Measurements from ENCODE around the gene ATP1B1.

The ATP1B1 gene

DNA sequence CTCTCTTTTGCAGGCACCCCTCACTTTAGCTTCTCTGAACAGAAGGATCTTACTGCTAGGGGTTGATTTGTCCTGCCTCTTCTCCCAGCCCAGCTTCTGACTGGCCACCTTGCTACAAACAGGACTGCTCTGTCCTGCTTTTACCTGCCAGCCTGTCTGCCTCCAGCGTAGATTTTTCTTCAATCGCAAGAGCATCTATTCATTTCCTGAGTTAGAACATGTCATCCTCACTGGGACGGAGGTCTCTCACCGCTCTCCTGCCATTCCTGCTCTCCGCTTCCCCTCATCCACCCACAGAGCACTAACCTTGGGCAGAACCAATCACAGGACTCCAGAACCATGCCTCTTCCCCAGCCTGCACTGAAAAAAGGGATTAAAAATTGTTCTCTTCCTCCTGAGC lies 3.5 kb upstream of the ATP1B1 start:
- DNase-seq (ENCODE audit: low spot score): no peak
- peak overlapping the region in 1 of 2 donors; percentile 39 for H3K27ac ChIP-seq
- no peak overlapping the region for H3K4me3 ChIP-seq
- TF ChIP-seq, protein P1, sequence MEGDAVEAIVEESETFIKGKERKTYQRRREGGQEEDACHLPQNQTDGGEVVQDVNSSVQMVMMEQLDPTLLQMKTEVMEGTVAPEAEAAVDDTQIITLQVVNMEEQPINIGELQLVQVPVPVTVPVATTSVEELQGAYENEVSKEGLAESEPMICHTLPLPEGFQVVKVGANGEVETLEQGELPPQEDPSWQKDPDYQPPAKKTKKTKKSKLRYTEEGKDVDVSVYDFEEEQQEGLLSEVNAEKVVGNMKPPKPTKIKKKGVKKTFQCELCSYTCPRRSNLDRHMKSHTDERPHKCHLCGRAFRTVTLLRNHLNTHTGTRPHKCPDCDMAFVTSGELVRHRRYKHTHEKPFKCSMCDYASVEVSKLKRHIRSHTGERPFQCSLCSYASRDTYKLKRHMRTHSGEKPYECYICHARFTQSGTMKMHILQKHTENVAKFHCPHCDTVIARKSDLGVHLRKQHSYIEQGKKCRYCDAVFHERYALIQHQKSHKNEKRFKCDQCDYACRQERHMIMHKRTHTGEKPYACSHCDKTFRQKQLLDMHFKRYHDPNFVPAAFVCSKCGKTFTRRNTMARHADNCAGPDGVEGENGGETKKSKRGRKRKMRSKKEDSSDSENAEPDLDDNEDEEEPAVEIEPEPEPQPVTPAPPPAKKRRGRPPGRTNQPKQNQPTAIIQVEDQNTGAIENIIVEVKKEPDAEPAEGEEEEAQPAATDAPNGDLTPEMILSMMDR (IDR thresholded peaks at IDR 0.05): no peak

- TF ChIP-seq, protein P1 (IDR thresholded peaks at IDR 0.05): no peak
- H3K4me3 ChIP-seq: no peak overlapping the region
- no peak for DNase-seq (ENCODE audit: low spot score)
- peak overlapping the region in 1 of 2 donors; percentile 39 for H3K27ac ChIP-seq
These were observed 3.0 kb upstream of the ATP1B1 start for GRCh38 chr1:169103480-169103893.

DNA sequence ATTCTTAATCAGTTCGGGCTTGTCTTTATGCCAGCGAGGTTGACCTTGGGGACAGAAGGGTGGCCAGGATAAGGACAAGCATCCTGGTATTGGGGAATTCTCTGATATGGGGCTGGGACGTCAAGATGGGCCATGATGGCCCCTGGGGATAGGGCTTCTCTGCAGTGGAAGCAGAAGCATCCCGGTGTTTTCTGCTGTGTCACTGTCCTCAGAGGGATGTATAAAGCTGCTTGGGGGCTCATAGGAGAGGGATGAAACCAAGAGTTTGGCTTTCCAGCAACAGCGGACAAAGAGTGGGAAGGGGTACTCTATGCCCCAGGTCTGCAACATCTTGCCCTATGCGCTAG lies 1.4 kb upstream of the ATP1B1 start:
- peak overlapping the region in 1 of 2 donors; percentile 90 for H3K27ac ChIP-seq
- TF ChIP-seq, protein P1 (IDR thresholded peaks at IDR 0.05): no peak

DNA sequence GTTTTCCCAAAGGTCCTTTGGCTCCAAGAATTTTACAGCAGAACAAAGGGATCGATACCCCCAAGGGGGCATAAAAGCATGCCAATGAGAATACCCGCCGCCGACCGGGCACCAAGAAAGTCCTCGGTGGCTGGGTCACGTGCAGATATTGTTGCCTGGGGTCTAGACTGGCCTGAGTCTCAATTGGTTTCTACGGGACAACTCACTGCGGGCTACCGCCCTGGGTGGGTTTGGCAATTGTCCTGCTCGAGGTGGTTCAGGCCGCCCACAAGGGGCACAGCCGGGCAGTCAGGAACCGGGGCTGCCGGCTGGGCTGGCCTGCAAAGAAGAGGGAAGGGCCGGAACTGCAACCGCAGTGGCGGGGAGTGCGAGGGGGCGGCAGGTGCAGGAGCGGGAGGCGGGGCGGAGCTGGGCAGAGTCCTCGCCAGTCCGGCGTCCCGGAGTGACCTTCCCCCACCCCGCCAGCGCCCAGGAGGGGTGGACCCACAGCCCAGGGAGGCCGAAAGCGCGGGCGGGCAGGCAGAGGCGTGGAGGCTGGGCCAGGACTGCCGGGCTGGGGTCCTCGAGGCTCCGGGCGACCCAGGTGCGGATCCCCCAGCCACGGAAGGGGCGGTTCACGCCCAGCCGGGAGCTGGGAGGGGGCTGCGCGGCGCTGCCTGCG lies 926 bp upstream of the ATP1B1 start:
- peak; percentile 82 for DNase-seq (ENCODE audit: low spot score)
- TF ChIP-seq, protein P1 (IDR thresholded peaks at IDR 0.05): no peak
- peak overlapping the region; percentile 80 to 90 for H3K27ac ChIP-seq

More for the DNA sequence above, 1.4 kb upstream of the ATP1B1 start:
- DNase-seq (ENCODE audit: low spot score): no peak
- peak overlapping the region; percentile 85 for H3K4me3 ChIP-seq

GRCh38 chr1:169106921-169107602 lies 572 bp downstream of the ATP1B1 start:
- DNase-seq (ENCODE audit: low spot score): peak; percentile 72
- peak overlapping the region; percentile 80 to 90 for H3K27ac ChIP-seq
- peak overlapping the region; percentile 85 for H3K4me3 ChIP-seq
- TF ChIP-seq, protein P1 (IDR thresholded peaks at IDR 0.05): no peak

More for the DNA sequence above, 926 bp upstream of the ATP1B1 start:
- H3K4me3 ChIP-seq: peak overlapping the region; percentile 85

GRCh38 chr1:169107603-169108208 lies 1.2 kb downstream of the ATP1B1 start:
- TF ChIP-seq, protein P1 (IDR thresholded peaks at IDR 0.05): no peak
- peak overlapping the region; percentile 80 to 90 for H3K27ac ChIP-seq
- H3K4me3 ChIP-seq: peak overlapping the region; percentile 85
- no peak for DNase-seq (ENCODE audit: low spot score)
